Sigmoid colon (tissue), 7 donors: Measurements from ENCODE around the gene BCL11B. TPM values are rescaled to one million over a fixed set of nuclear protein-coding genes. Genes with fewer than 3 reads are reported as not detected.

Experiments
- DNase-seq: peaks from one replicate; pipeline ENCODE4 v3.0.0-alpha.2; 2019
- H3K27ac ChIP-seq, 4 donors: fragments of 200-600 bp; sonication (generic); one replicate each; pipeline ENCODE4 v1.5.1; 2016 to 2019; ENCODE audit warnings: mild to moderate bottlenecking in 1 of 4
- H3K27me3 ChIP-seq, 3 donors: fragments of 200-600 bp; sonication (generic); one replicate each; pipeline ENCODE4 v1.5.1; 2019; ENCODE audit warnings: mild to moderate bottlenecking in 1 of 3
- H3K36me3 ChIP-seq, 4 donors: fragments of 200-600 bp; sonication (generic); one replicate each; pipeline ENCODE4 v1.5.1; 2016 to 2019
- H3K4me1 ChIP-seq, 4 donors: fragments of 200-600 bp; sonication (generic); one replicate each; pipeline ENCODE4 v1.5.1; 2017 to 2019
- H3K4me3 ChIP-seq, 4 donors: fragments of 200-600 bp; sonication (generic); one replicate each; pipeline ENCODE4 v1.5.1; 2017 to 2019; ENCODE audit warnings: mild to moderate bottlenecking in 2 of 4, moderate library complexity in 1 of 4
- H3K9me3 ChIP-seq, 4 donors: fragments of 200-600 bp in 3 of 4; sonication (generic) in 3 of 4; one replicate each; pipeline versions ENCODE4 v1.5.1 to v1.6.1; 2013 to 2019
- CTCF ChIP-seq, 4 experiments: fragments of 450-650 bp in 3 of 4; fragments of 200-600 bp in 1 of 4; IDR thresholded peaks; one replicate each; pipeline ENCODE4 v1.5.1; 2016 to 2019; ENCODE audit warnings: antibody characterized with exemption in 4 of 4, mild to moderate bottlenecking in 3 of 4, moderate library complexity in 2 of 4
- EP300 ChIP-seq, 4 donors: sonication (generic); formaldehyde crosslinking; IDR thresholded peaks; one replicate each; pipeline ENCODE4 v1.6.1; 2017; ENCODE audit warnings: antibody characterized with exemption in 4 of 4
- POLR2A ChIP-seq, 2 donors: fragments of 450-650 bp; IDR thresholded peaks; one replicate each; pipeline ENCODE4 v1.6.1; 2016; ENCODE audit warnings: antibody characterized with exemption in 2 of 2, mild to moderate bottlenecking in 2 of 2, moderate library complexity in 2 of 2
- POLR2AphosphoS5 ChIP-seq, 4 donors: sonication (generic); formaldehyde crosslinking; IDR thresholded peaks; one replicate each; pipeline ENCODE4 v1.6.1; 2017; ENCODE audit warnings: antibody characterized with exemption in 4 of 4
- WGBS, 2 donors: extraction: QIAGEN DNeasy Blood & Tissue Kit; methylation state at CpG; one replicate each; pipeline ENCODE4 v1.1.7; 2013; 5-methylcytosine and 5-hydroxymethylcytosine counted together
- intact Hi-C: fragments of 100-400 bp; cut with DNase I; formaldehyde crosslinking; loops from one replicate; pipeline ENCODE4 v1.15.1; 2023
- polyA plus RNA-seq, 3 donors: library from polyadenylated mRNA; stranded (reverse); fragments of 200-250 nt; gene quantifications; one replicate each; pipeline ENCODE4 v1.2.3, GENCODE V29; 2013
- total RNA-seq, 4 donors: library from RNA; depleted of rRNA; stranded (reverse); fragments of >200 nt; gene quantifications; one replicate each; pipeline ENCODE4 v1.1.0, GENCODE V29; 2016
- donor health status: healthy with polysubstance abuse.
- donor health status: Bipolar disorder and iron deficiency.
- donor health status: healthy.

Gene BCL11B
- total and polyA plus RNA-seq, 7 donors: under 0.01 to 3.5 (median 0.23) TPM

- H3K27me3 ChIP-seq: no peaks in the 10 kb centered on the region
- no peak overlapping the region for H3K4me3 ChIP-seq
- 75 to 83% methylated on average over 16 of the region's 16 CpGs for WGBS, 2 donors
- no peaks in the 10 kb centered on the region for H3K4me1 ChIP-seq
- no peaks in the 10 kb centered on the region for H3K36me3 ChIP-seq
- TF ChIP-seq CTCF (IDR thresholded peaks at IDR 0.05) (no peak), POLR2AphosphoS5 (IDR thresholded peaks at IDR 0.05) (no peak), EP300 (IDR thresholded peaks at IDR 0.05) (no peak)
- DNase-seq: no peak
- H3K27ac ChIP-seq: no peak overlapping the region
- no peaks in the 10 kb centered on the region for H3K9me3 ChIP-seq
- intact Hi-C loops: loop anchor here (10.0 kb wide), 1 partner anchor 165 kb away; no protein-coding TSS in a partner anchor
Observed at GRCh38 chr14:99199846-99200653, 71.9 kb downstream of the BCL11B start.

GRCh38 chr14:99198746-99199502 lies 73.1 kb downstream of the BCL11B start:
- Histone ChIP-seq H3K27ac (no peak overlapping the region), H3K9me3 (no peaks in the 10 kb centered on the region), H3K36me3 (no peaks in the 10 kb centered on the region), H3K4me1 (no peaks in the 10 kb centered on the region), H3K27me3 (no peaks in the 10 kb centered on the region), H3K4me3 (no peak overlapping the region)
- TF ChIP-seq POLR2AphosphoS5 (IDR thresholded peaks at IDR 0.05) (no peak), CTCF (IDR thresholded peaks at IDR 0.05) (no peak), POLR2A (IDR thresholded peaks at IDR 0.05) (no peak), EP300 (IDR thresholded peaks at IDR 0.05) (no peak)
- intact Hi-C loops: loop anchor here (10.0 kb wide), 1 partner anchor 164 kb away; no protein-coding TSS in a partner anchor
- WGBS, 2 donors: 82 to 89% methylated on average over 24 of the region's 24 CpGs
- DNase-seq: no peak

- no peaks in the 10 kb centered on the region for H3K27me3 ChIP-seq
- H3K36me3 ChIP-seq: no peaks in the 10 kb centered on the region
- WGBS, 2 donors: 88 to 93% methylated on average over 5 of the region's 5 CpGs
- no peak overlapping the region for H3K27ac ChIP-seq
- H3K4me1 ChIP-seq: peaks cover 0 to 13% (median 10%) of the 10 kb centered on the region in 4 donors
- no peak for TF ChIP-seq POLR2A (IDR thresholded peaks at IDR 0.05)
- no peaks in the 10 kb centered on the region for H3K9me3 ChIP-seq
- no peak for DNase-seq
- H3K4me3 ChIP-seq: no peak overlapping the region
- intact Hi-C loops: loop anchor here (10.0 kb wide), 1 partner anchor 161 kb away; no protein-coding TSS in a partner anchor
Observed at GRCh38 chr14:99196310-99196650, 75.7 kb downstream of the BCL11B start.

- Histone ChIP-seq H3K4me3 (no peak overlapping the region), H3K27ac (no peak overlapping the region), H3K36me3 (no peaks in the 10 kb centered on the region), H3K9me3 (no peaks in the 10 kb centered on the region), H3K27me3 (no peaks in the 10 kb centered on the region), H3K4me1 (peaks cover 0 to 18% (median 14%) of the 10 kb centered on the region in 4 donors)
- no peak for TF ChIP-seq EP300 (IDR thresholded peaks at IDR 0.05)
- TF ChIP-seq POLR2A (IDR thresholded peaks at IDR 0.05): no peak
- TF ChIP-seq CTCF (IDR thresholded peaks at IDR 0.05): no peak
- no peak for DNase-seq
- intact Hi-C loops: loop anchor here (10.0 kb wide), 1 partner anchor 161 kb away; no protein-coding TSS in a partner anchor
- WGBS, 2 donors: 66 to 70% methylated on average over 15 of the region's 15 CpGs
Observed at GRCh38 chr14:99195602-99196309, 76.2 kb downstream of the BCL11B start.

- Histone ChIP-seq H3K9me3 (no peaks in the 10 kb centered on the region), H3K27ac (no peak overlapping the region), H3K4me1 (peaks cover 0 to 18% (median 14%) of the 10 kb centered on the region in 4 donors), H3K36me3 (no peaks in the 10 kb centered on the region), H3K4me3 (no peak overlapping the region), H3K27me3 (no peaks in the 10 kb centered on the region)
- intact Hi-C loops: loop anchor here (10.0 kb wide), 1 partner anchor 160 kb away; no protein-coding TSS in a partner anchor
- TF ChIP-seq POLR2A (IDR thresholded peaks at IDR 0.05) (no peak), CTCF (IDR thresholded peaks at IDR 0.05) (no peak), EP300 (IDR thresholded peaks at IDR 0.05) (no peak), POLR2AphosphoS5 (IDR thresholded peaks at IDR 0.05) (no peak)
- no peak for DNase-seq
- WGBS, 2 donors: 86 to 92% methylated on average over 13 of the region's 13 CpGs
Observed at GRCh38 chr14:99194736-99195135, 77.3 kb downstream of the BCL11B start.
